NCI-H2196 (cell line): ENCODE results near the gene MYH14.

Experiments
- DNase-seq: peaks from one replicate; lab custom pipeline; 2025; ENCODE audit not compliant: unreplicated experiment; lab: John Stamatoyannopoulos, UW

MYH14 gene

GRCh38 chr19:50358483-50359327 lies 155.3 kb downstream of the MYH14 start:
- DNase-seq = peak; percentile 87

- no peak for DNase-seq
These were observed 156.0 kb downstream of the MYH14 start for GRCh38 chr19:50359328-50359818.
